Tibial nerve (tissue), 4 donors: Measurements from ENCODE around the gene BOLA3. TPM values are rescaled to one million over a fixed set of nuclear protein-coding genes. Genes with fewer than 3 reads are reported as not detected.

Experiments
- DNase-seq, 2 donors: peaks; one replicate each; pipeline ENCODE4 v3.0.0-alpha.2; 2019; ENCODE audit warnings: low spot score in 2 of 2
- H3K27ac ChIP-seq, 4 donors: fragments of 200-600 bp; sonication (generic) in 3 of 4; one replicate each; pipeline ENCODE4 v1.5.1; 2017 to 2019; ENCODE audit warnings: mild to moderate bottlenecking in 1 of 4
- H3K27me3 ChIP-seq, 2 donors: fragments of 200-600 bp; sonication (generic) in 1 of 2; one replicate each; pipeline versions ENCODE4 v1.5.1 to v1.6.0; 2017 to 2019
- H3K36me3 ChIP-seq, 3 donors: fragments of 200-600 bp; sonication (generic); one replicate each; pipeline ENCODE4 v1.5.1; 2018 to 2019
- H3K4me1 ChIP-seq, 4 donors: fragments of 200-600 bp; sonication (generic) in 3 of 4; one replicate each; pipeline ENCODE4 v1.5.1; 2017 to 2019
- H3K4me3 ChIP-seq, 4 donors: fragments of 200-600 bp; sonication (generic) in 3 of 4; one replicate each; pipeline ENCODE4 v1.5.1; 2017 to 2019; ENCODE audit warnings: mild to moderate bottlenecking in 1 of 4, moderate library complexity in 1 of 4
- H3K9me3 ChIP-seq, 4 donors: fragments of 200-600 bp; sonication (generic) in 3 of 4; one replicate each; pipeline ENCODE4 v1.5.1; 2017 to 2019
- EP300 ChIP-seq, 2 donors: sonication (generic); formaldehyde crosslinking; IDR thresholded peaks; one replicate each; pipeline ENCODE4 v1.6.1; 2017; ENCODE audit warnings: antibody characterized with exemption in 2 of 2, mild to moderate bottlenecking in 1 of 2
- POLR2A ChIP-seq, 2 donors: fragments of 450-650 bp; IDR thresholded peaks; one replicate each; pipeline ENCODE4 v1.6.1; 2017; ENCODE audit warnings: antibody characterized with exemption in 2 of 2, mild to moderate bottlenecking in 2 of 2, moderate library complexity in 2 of 2
- WGBS, 2 donors: methylation state at CpG; one replicate each; pipeline ENCODE4 v1.1.5; 2018; 5-methylcytosine and 5-hydroxymethylcytosine counted together
- total RNA-seq, 4 donors: library from RNA; depleted of rRNA; stranded (reverse); fragments of >200 nt; gene quantifications; one replicate each; pipeline ENCODE4 v1.1.0, GENCODE V29; 2016
- TF ChIP-seq, protein P1 (sequence below), 5 experiments: fragments of 200-600 bp in 3 of 5; fragments of 450-650 bp in 2 of 5; sonication (generic) in 3 of 5; IDR thresholded peaks; one replicate each; pipeline ENCODE4 v1.5.1; 2016 to 2019; ENCODE audit warnings: antibody characterized with exemption in 5 of 5, mild to moderate bottlenecking in 3 of 5, moderate library complexity in 2 of 5

BOLA3 gene
- total RNA-seq, 4 donors from 2014 or later: 23.2 to 39.5 (median 25.8) TPM

GRCh38 chr2:74101574-74102300, 46.0 kb downstream of the BOLA3 start:
- 92% methylated on average over 37 to 39 of the region's 39 CpGs for WGBS, 2 donors
- H3K4me1 ChIP-seq: no peaks in the 10 kb centered on the region
- no peak for TF ChIP-seq POLR2A (IDR thresholded peaks at IDR 0.05)
- peaks cover 0 to 55% (median 8%) of the 10 kb centered on the region in 3 donors for H3K36me3 ChIP-seq
- H3K27ac ChIP-seq: no peak overlapping the region
- no peak for DNase-seq
- no peak overlapping the region for H3K4me3 ChIP-seq
- H3K9me3 ChIP-seq: no peaks in the 10 kb centered on the region
- H3K27me3 ChIP-seq: no peaks in the 10 kb centered on the region

- no peak for TF ChIP-seq EP300 (IDR thresholded peaks at IDR 0.05)
- no peak for TF ChIP-seq POLR2A (IDR thresholded peaks at IDR 0.05)
- TF ChIP-seq, protein P1, sequence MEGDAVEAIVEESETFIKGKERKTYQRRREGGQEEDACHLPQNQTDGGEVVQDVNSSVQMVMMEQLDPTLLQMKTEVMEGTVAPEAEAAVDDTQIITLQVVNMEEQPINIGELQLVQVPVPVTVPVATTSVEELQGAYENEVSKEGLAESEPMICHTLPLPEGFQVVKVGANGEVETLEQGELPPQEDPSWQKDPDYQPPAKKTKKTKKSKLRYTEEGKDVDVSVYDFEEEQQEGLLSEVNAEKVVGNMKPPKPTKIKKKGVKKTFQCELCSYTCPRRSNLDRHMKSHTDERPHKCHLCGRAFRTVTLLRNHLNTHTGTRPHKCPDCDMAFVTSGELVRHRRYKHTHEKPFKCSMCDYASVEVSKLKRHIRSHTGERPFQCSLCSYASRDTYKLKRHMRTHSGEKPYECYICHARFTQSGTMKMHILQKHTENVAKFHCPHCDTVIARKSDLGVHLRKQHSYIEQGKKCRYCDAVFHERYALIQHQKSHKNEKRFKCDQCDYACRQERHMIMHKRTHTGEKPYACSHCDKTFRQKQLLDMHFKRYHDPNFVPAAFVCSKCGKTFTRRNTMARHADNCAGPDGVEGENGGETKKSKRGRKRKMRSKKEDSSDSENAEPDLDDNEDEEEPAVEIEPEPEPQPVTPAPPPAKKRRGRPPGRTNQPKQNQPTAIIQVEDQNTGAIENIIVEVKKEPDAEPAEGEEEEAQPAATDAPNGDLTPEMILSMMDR (IDR thresholded peaks at IDR 0.05): no peak
- Histone ChIP-seq H3K36me3 (peaks cover 0 to 67% (median 8%) of the 10 kb centered on the region in 3 donors), H3K9me3 (no peaks in the 10 kb centered on the region), H3K4me3 (no peak overlapping the region), H3K27ac (no peak overlapping the region), H3K27me3 (no peaks in the 10 kb centered on the region), H3K4me1 (no peaks in the 10 kb centered on the region)
- DNase-seq: no peak
- WGBS, 2 donors: 92 to 94% methylated on average over 25 of the region's 25 CpGs
Measured at GRCh38 chr2:74100254-74101216, 47.2 kb downstream of the BOLA3 start.

DNA sequence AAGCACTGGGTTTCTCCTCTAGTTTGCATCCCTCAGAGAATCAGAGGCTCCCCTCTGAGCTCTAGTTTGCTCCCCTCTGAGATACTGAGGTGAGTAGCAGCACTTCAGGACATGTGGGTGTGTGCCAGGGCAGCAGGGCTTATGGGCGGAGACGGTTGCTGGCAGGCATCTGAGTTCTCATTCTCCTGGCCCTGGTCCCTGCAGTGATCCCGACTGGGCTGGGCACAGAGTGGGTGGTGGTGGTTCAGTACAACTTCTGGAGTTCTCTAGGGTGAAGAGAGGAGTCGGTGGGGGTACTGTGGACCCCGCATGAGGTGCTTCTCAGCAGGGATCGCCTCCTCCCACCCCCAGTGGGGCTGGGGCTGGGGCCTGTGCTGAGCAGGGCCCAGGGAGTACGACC, 47.9 kb downstream of the BOLA3 start:
- no peak overlapping the region for H3K27ac ChIP-seq
- no peaks in the 10 kb centered on the region for H3K9me3 ChIP-seq
- H3K36me3 ChIP-seq: peaks cover 0 to 71% (median 8%) of the 10 kb centered on the region in 3 donors
- 71 to 79% methylated on average over 6 to 7 of the region's 7 CpGs for WGBS, 2 donors
- no peaks in the 10 kb centered on the region for H3K27me3 ChIP-seq
- no peaks in the 10 kb centered on the region for H3K4me1 ChIP-seq
- H3K4me3 ChIP-seq: no peak overlapping the region
- TF ChIP-seq EP300 (IDR thresholded peaks at IDR 0.05) (no peak), POLR2A (IDR thresholded peaks at IDR 0.05) (no peak)
- TF ChIP-seq, protein P1 (IDR thresholded peaks at IDR 0.05): no peak
- DNase-seq: no peak

GRCh38 chr2:74099271-74099670, 48.4 kb downstream of the BOLA3 start:
- Histone ChIP-seq H3K36me3 (peaks cover 0 to 73% (median 8%) of the 10 kb centered on the region in 3 donors), H3K4me3 (no peak overlapping the region), H3K9me3 (no peaks in the 10 kb centered on the region), H3K4me1 (no peaks in the 10 kb centered on the region), H3K27me3 (no peaks in the 10 kb centered on the region), H3K27ac (no peak overlapping the region)
- TF ChIP-seq EP300 (IDR thresholded peaks at IDR 0.05) (no peak), POLR2A (IDR thresholded peaks at IDR 0.05) (no peak)
- TF ChIP-seq, protein P1 (IDR thresholded peaks at IDR 0.05): no peak
- 94 to 96% methylated on average over 20 of the region's 20 CpGs for WGBS, 2 donors
- no peak for DNase-seq

GRCh38 chr2:74097574-74097973, 50.1 kb downstream of the BOLA3 start:
- DNase-seq: no peak
- no peak overlapping the region for H3K4me3 ChIP-seq
- no peak overlapping the region for H3K27ac ChIP-seq
- no peaks in the 10 kb centered on the region for H3K27me3 ChIP-seq
- TF ChIP-seq POLR2A (IDR thresholded peaks at IDR 0.05) (no peak), EP300 (IDR thresholded peaks at IDR 0.05) (no peak)
- TF ChIP-seq, protein P1 (IDR thresholded peaks at IDR 0.05): no peak
- H3K9me3 ChIP-seq: no peaks in the 10 kb centered on the region
- WGBS, 2 donors: 90% methylated on average over 6 of the region's 6 CpGs
- peaks cover 0 to 82% (median 8%) of the 10 kb centered on the region in 3 donors for H3K36me3 ChIP-seq
- H3K4me1 ChIP-seq: no peaks in the 10 kb centered on the region
